ENCODE results near the gene RC3H2.

Gene RC3H2

GRCh38 chr9:122797316-122798063, 107.7 kb downstream of the RC3H2 start:
- DNase-seq: no peak

All from fibroblast of skin of right quadriceps (primary cell).